ENCODE measurements around the gene CDH13.

CDH13 gene

GRCh38 chr16:82633964-82634600 lies 7.3 kb downstream of the CDH13 start:
- DNase-seq = no peak
- Mint-ChIP-seq H3K4me3 (no peak overlapping the region), H3K4me1 (ENCODE audit: low read depth) (peaks cover 2% of the 10 kb centered on the region), H3K27me3 (peaks cover 32% of the 10 kb centered on the region), H3K9me3 (no peaks in the 10 kb centered on the region), H3K36me3 (ENCODE audit: low read depth) (no peaks in the 10 kb centered on the region), H3K27ac (no peak overlapping the region)

- Mint-ChIP-seq H3K9me3 (no peaks in the 10 kb centered on the region), H3K4me3 (no peak overlapping the region), H3K4me1 (ENCODE audit: low read depth) (peaks cover 2% of the 10 kb centered on the region), H3K36me3 (ENCODE audit: low read depth) (no peaks in the 10 kb centered on the region), H3K27me3 (peaks cover 22% of the 10 kb centered on the region), H3K27ac (no peak overlapping the region)
- DNase-seq = no peak
Observed at GRCh38 chr16:82634955-82635610, 8.3 kb downstream of the CDH13 start.

GRCh38 chr16:82636485-82636884 lies 9.7 kb downstream of the CDH13 start:
- Mint-ChIP-seq H3K27ac (no peak overlapping the region), H3K27me3 (peaks cover 9% of the 10 kb centered on the region), H3K9me3 (no peaks in the 10 kb centered on the region), H3K4me1 (ENCODE audit: low read depth) (peaks cover 3% of the 10 kb centered on the region), H3K36me3 (ENCODE audit: low read depth) (no peaks in the 10 kb centered on the region), H3K4me3 (no peak overlapping the region)
- DNase-seq = no peak

- H3K4me1 Mint-ChIP-seq (ENCODE audit: low read depth) = peaks cover 5% of the 10 kb centered on the region
- no peaks in the 10 kb centered on the region for H3K36me3 Mint-ChIP-seq (ENCODE audit: low read depth)
- no peak overlapping the region for H3K27ac Mint-ChIP-seq
- peaks cover 5% of the 10 kb centered on the region for H3K27me3 Mint-ChIP-seq
- H3K9me3 Mint-ChIP-seq = no peaks in the 10 kb centered on the region
- no peak overlapping the region for H3K4me3 Mint-ChIP-seq
- no peak for DNase-seq
Observed at GRCh38 chr16:82636958-82637357, 10.2 kb downstream of the CDH13 start.

GRCh38 chr16:82638095-82638798 lies 11.5 kb downstream of the CDH13 start:
- H3K36me3 Mint-ChIP-seq (ENCODE audit: low read depth) = no peaks in the 10 kb centered on the region
- no peak overlapping the region for H3K27ac Mint-ChIP-seq
- H3K4me1 Mint-ChIP-seq (ENCODE audit: low read depth) = peaks cover 5% of the 10 kb centered on the region
- no peak overlapping the region for H3K4me3 Mint-ChIP-seq
- no peaks in the 10 kb centered on the region for H3K9me3 Mint-ChIP-seq
- no peak for DNase-seq
- H3K27me3 Mint-ChIP-seq = no peaks in the 10 kb centered on the region

- H3K4me3 Mint-ChIP-seq = no peak overlapping the region
Observed at GRCh38 chr16:82639263-82639662, 12.5 kb downstream of the CDH13 start.

GRCh38 chr16:82639666-82640336 lies 13.0 kb downstream of the CDH13 start:
- H3K27me3 Mint-ChIP-seq = no peaks in the 10 kb centered on the region
- no peaks in the 10 kb centered on the region for H3K36me3 Mint-ChIP-seq (ENCODE audit: low read depth)
- H3K4me3 Mint-ChIP-seq = no peak overlapping the region
- no peak overlapping the region for H3K27ac Mint-ChIP-seq
- H3K4me1 Mint-ChIP-seq (ENCODE audit: low read depth) = peaks cover 5% of the 10 kb centered on the region
- no peaks in the 10 kb centered on the region for H3K9me3 Mint-ChIP-seq
- peak; percentile 58 for DNase-seq

More at GRCh38 chr16:82639263-82639662, 12.5 kb downstream of the CDH13 start:
- Mint-ChIP-seq H3K36me3 (ENCODE audit: low read depth) (no peaks in the 10 kb centered on the region), H3K9me3 (no peaks in the 10 kb centered on the region), H3K4me1 (ENCODE audit: low read depth) (peaks cover 5% of the 10 kb centered on the region), H3K27ac (no peak overlapping the region), H3K27me3 (no peaks in the 10 kb centered on the region)
- no peak for DNase-seq

- peaks cover 3% of the 10 kb centered on the region for H3K4me1 Mint-ChIP-seq (ENCODE audit: low read depth)
- DNase-seq = no peak
- no peak overlapping the region for H3K27ac Mint-ChIP-seq
- no peaks in the 10 kb centered on the region for H3K9me3 Mint-ChIP-seq
- H3K27me3 Mint-ChIP-seq = no peaks in the 10 kb centered on the region
- H3K36me3 Mint-ChIP-seq (ENCODE audit: low read depth) = no peaks in the 10 kb centered on the region
- H3K4me3 Mint-ChIP-seq = no peak overlapping the region
Observed at GRCh38 chr16:82641336-82641984, 14.7 kb downstream of the CDH13 start.

GRCh38 chr16:82643136-82643535 lies 16.4 kb downstream of the CDH13 start:
- Mint-ChIP-seq H3K36me3 (ENCODE audit: low read depth) (no peaks in the 10 kb centered on the region), H3K27ac (no peak overlapping the region), H3K4me3 (no peak overlapping the region), H3K4me1 (ENCODE audit: low read depth) (peaks cover 3% of the 10 kb centered on the region), H3K9me3 (no peaks in the 10 kb centered on the region), H3K27me3 (no peaks in the 10 kb centered on the region)
- DNase-seq = no peak

- no peaks in the 10 kb centered on the region for H3K36me3 Mint-ChIP-seq (ENCODE audit: low read depth)
Observed at GRCh38 chr16:82643936-82644630, 17.3 kb downstream of the CDH13 start.

GRCh38 chr16:82646504-82646903 lies 19.7 kb downstream of the CDH13 start:
- Mint-ChIP-seq H3K9me3 (no peaks in the 10 kb centered on the region), H3K4me1 (ENCODE audit: low read depth) (peaks cover 15% of the 10 kb centered on the region), H3K36me3 (ENCODE audit: low read depth) (no peaks in the 10 kb centered on the region), H3K27me3 (no peaks in the 10 kb centered on the region), H3K27ac (no peak overlapping the region), H3K4me3 (no peak overlapping the region)
- no peak for DNase-seq

More at GRCh38 chr16:82643936-82644630, 17.3 kb downstream of the CDH13 start:
- Mint-ChIP-seq H3K4me3 (no peak overlapping the region), H3K4me1 (ENCODE audit: low read depth) (peaks cover 3% of the 10 kb centered on the region), H3K27me3 (no peaks in the 10 kb centered on the region), H3K9me3 (no peaks in the 10 kb centered on the region), H3K27ac (no peak overlapping the region)
- no peak for DNase-seq

GRCh38 chr16:82649766-82650165 lies 23.0 kb downstream of the CDH13 start:
- peaks cover 43% of the 10 kb centered on the region for H3K4me1 Mint-ChIP-seq (ENCODE audit: low read depth)
- H3K27ac Mint-ChIP-seq = no peak overlapping the region

GRCh38 chr16:82650804-82651203 lies 24.0 kb downstream of the CDH13 start:
- no peak overlapping the region for H3K4me3 Mint-ChIP-seq
- DNase-seq = no peak
- H3K9me3 Mint-ChIP-seq = no peaks in the 10 kb centered on the region
- no peak overlapping the region for H3K27ac Mint-ChIP-seq
- H3K36me3 Mint-ChIP-seq (ENCODE audit: low read depth) = no peaks in the 10 kb centered on the region
- H3K4me1 Mint-ChIP-seq (ENCODE audit: low read depth) = peaks cover 52% of the 10 kb centered on the region
- no peaks in the 10 kb centered on the region for H3K27me3 Mint-ChIP-seq

More at GRCh38 chr16:82649766-82650165, 23.0 kb downstream of the CDH13 start:
- Mint-ChIP-seq H3K9me3 (no peaks in the 10 kb centered on the region), H3K36me3 (ENCODE audit: low read depth) (no peaks in the 10 kb centered on the region), H3K27me3 (no peaks in the 10 kb centered on the region), H3K4me3 (no peak overlapping the region)
- no peak for DNase-seq

All from activated T-cell treated with anti-CD3 and anti-CD28 coated beads, Interleukin-2, amount 50 U/mL, for 24 hours (primary cell).